Measurements from ENCODE around the gene JARID2.

- TF ChIP-seq CTCF (IDR thresholded peaks at IDR 0.05 in 4 of 5, conservative IDR thresholded peaks at IDR 0.05 in 1 of 5) (no peak), POLR2A (IDR thresholded peaks at IDR 0.05) (no peak)
Measured at GRCh38 chr6:15304337-15305042, 58.6 kb downstream of the JARID2 start.

Measured in gastrocnemius medialis (tissue), 4 donors.